B cell (primary cell): ENCODE results near the gene FCRL6.

Experiments
- EZH2 ChIP-seq: IDR thresholded peaks from 2 replicates; pipeline ENCODE4 v1.6.1; 2012; ENCODE audit warnings: borderline replicate concordance, low read depth, mild to moderate bottlenecking, moderate library complexity, low read length; ENCODE audit not compliant: insufficient read depth, poor library complexity, severe bottlenecking
- TF ChIP-seq, protein P1 (sequence below): fragments of 200-600 bp; IDR thresholded peaks from one replicate; pipeline ENCODE4 v1.8.0; 2022; ENCODE audit warnings: antibody characterized with exemption, mild to moderate bottlenecking

- TF ChIP-seq EZH2, result no peak
- TF ChIP-seq, protein P1, sequence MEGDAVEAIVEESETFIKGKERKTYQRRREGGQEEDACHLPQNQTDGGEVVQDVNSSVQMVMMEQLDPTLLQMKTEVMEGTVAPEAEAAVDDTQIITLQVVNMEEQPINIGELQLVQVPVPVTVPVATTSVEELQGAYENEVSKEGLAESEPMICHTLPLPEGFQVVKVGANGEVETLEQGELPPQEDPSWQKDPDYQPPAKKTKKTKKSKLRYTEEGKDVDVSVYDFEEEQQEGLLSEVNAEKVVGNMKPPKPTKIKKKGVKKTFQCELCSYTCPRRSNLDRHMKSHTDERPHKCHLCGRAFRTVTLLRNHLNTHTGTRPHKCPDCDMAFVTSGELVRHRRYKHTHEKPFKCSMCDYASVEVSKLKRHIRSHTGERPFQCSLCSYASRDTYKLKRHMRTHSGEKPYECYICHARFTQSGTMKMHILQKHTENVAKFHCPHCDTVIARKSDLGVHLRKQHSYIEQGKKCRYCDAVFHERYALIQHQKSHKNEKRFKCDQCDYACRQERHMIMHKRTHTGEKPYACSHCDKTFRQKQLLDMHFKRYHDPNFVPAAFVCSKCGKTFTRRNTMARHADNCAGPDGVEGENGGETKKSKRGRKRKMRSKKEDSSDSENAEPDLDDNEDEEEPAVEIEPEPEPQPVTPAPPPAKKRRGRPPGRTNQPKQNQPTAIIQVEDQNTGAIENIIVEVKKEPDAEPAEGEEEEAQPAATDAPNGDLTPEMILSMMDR, result no peak
Observed at GRCh38 chr1:159831412-159832141, 29.4 kb downstream of the FCRL6 start.
